HepG2 (cell line): Measurements from ENCODE around the gene DEPDC1. TPM values are rescaled to one million over a fixed set of nuclear protein-coding genes. Genes with fewer than 3 reads are reported as not detected.

ENCODE experiments used
- ATAC-seq: fragments of 200-7000 bp; cut with Tn5 transposase; 3 replicates; pipeline ENCODE4 v1.9.1; 2020; ENCODE audit warnings: mild to moderate bottlenecking, moderate library complexity
- BruUV-seq: library from RNA; stranded (reverse); fragments of 400-500 nt; replicated peaks from 2 replicates; lab custom pipeline; 2021; lab: Mats Ljungman, UMichigan
- CTCF ChIA-PET: fragments of 300-600 bp; formaldehyde crosslinking; extraction: SDS; loops from one replicate; lab custom pipeline; 2021; ENCODE audit warnings: low total read pairs, inconsistent platforms, low intra/inter-chr PET ratio; lab: Yijun Ruan, JAX
- POLR2A ChIA-PET: fragments of 350-600 bp; sonication (Branson Sonifier 250); formaldehyde crosslinking; loops from one replicate; lab custom pipeline; 2020; ENCODE audit warnings: antibody characterized with exemption, inconsistent platforms; lab: Yijun Ruan, JAX
- DNase-seq: peaks from one replicate; pipeline ENCODE4 v3.0.0-alpha.2; 2015; ENCODE audit warnings: low spot score
- FAIRE-seq: peaks from 3 replicates; lab custom pipeline; 2011; peaks lifted over from hg19 to GRCh38; lab: Jason Lieb, UNC
- H2AFZ ChIP-seq: one replicate; pipeline ENCODE4 v1.6.1; 2011; ENCODE audit warnings: low read length, inconsistent platforms
- H3K27ac ChIP-seq: fragments of 300-600 bp; 3 replicates; pipeline ENCODE4 v1.8.0; 2011; ENCODE audit warnings: mixed run types, mild to moderate bottlenecking, mixed read lengths, low read length, inconsistent platforms; ENCODE audit not compliant: insufficient read depth; ENCODE audit errors: extremely low read length
- H3K27me3 ChIP-seq, 2 experiments: fragments of 200-600 bp in 1 of 2; 2 replicates in 1 of 2; 3 replicates in 1 of 2; pipeline versions ENCODE4 v1.6.0 to v1.8.0; 2011; ENCODE audit warnings: low read length in 2 of 2, mild to moderate bottlenecking in 2 of 2, moderate library complexity in 2 of 2, inconsistent platforms in 1 of 2; ENCODE audit not compliant: insufficient read depth in 2 of 2, control insufficient read depth in 1 of 2
- H3K36me3 ChIP-seq, 2 experiments: fragments of 200-600 bp in 1 of 2; replicated peaks in 1 of 2; 2 replicates in 1 of 2; 3 replicates in 1 of 2; pipeline versions ENCODE4 v1.5.1 to v1.8.0; 2011; ENCODE audit warnings: low read length in 2 of 2, inconsistent platforms in 1 of 2; ENCODE audit not compliant: insufficient read depth in 2 of 2, control insufficient read depth in 1 of 2
- H3K4me1 ChIP-seq: 2 replicates; pipeline ENCODE4 v1.5.1; 2012; ENCODE audit warnings: low read length, inconsistent platforms; ENCODE audit not compliant: insufficient read depth
- H3K4me2 ChIP-seq: 2 replicates; pipeline ENCODE4 v1.6.0; 2011; ENCODE audit warnings: low read depth, low read length, inconsistent platforms
- H3K4me3 ChIP-seq, 3 experiments: fragments of 200-600 bp in 1 of 3; sonication (generic), shearing (Covaris generic) in 1 of 3; replicated peaks in 1 of 3; 2 replicates each; pipeline ENCODE4 v1.5.1; 2011 to 2016; ENCODE audit warnings: low read length in 3 of 3, inconsistent platforms in 2 of 3, low read depth in 2 of 3, mild to moderate bottlenecking in 2 of 3, control low read depth in 1 of 3, mixed read lengths in 1 of 3; ENCODE audit not compliant: insufficient read depth in 1 of 3
- H3K79me2 ChIP-seq: one replicate; pipeline ENCODE4 v1.6.1; 2011; ENCODE audit warnings: low read length, inconsistent platforms; ENCODE audit not compliant: insufficient read depth
- H3K9ac ChIP-seq: 2 replicates; pipeline ENCODE4 v1.6.0; 2011; ENCODE audit warnings: mild to moderate bottlenecking, low read depth, low read length, inconsistent platforms; ENCODE audit not compliant: insufficient read depth
- H3K9me3 ChIP-seq: 2 replicates; pipeline ENCODE4 v1.5.1; 2012; ENCODE audit warnings: mild to moderate bottlenecking, low read length
- H4K20me1 ChIP-seq: 2 replicates; pipeline ENCODE4 v1.6.0; 2011; ENCODE audit warnings: inconsistent platforms, mild to moderate bottlenecking, low read length, moderate library complexity; ENCODE audit not compliant: insufficient read depth
- ARHGAP35 ChIP-seq: sonication (generic); formaldehyde crosslinking; IDR thresholded peaks from 2 replicates; pipeline ENCODE4 v1.9.0; 2022; ENCODE audit warnings: mild to moderate bottlenecking, inconsistent platforms, moderate library complexity, missing genetic modification reagents, borderline replicate concordance
- DMAP1 ChIP-seq: IDR thresholded peaks from 2 replicates; pipeline ENCODE4 v1.6.1; 2016
- IRF2 ChIP-seq: IDR thresholded peaks from 2 replicates; pipeline ENCODE4 v1.6.1; 2018; ENCODE audit warnings: missing genetic modification reagents, missing compliant biosample characterization
- MAFG ChIP-seq: sonication (generic); formaldehyde crosslinking; IDR thresholded peaks from 2 replicates; pipeline ENCODE4 v1.5.1; 2020; ENCODE audit warnings: mild to moderate bottlenecking, missing genetic modification reagents
- PHF21A ChIP-seq: sonication (generic); formaldehyde crosslinking; IDR thresholded peaks from 2 replicates; pipeline ENCODE4 v1.5.0; 2020; ENCODE audit warnings: mild to moderate bottlenecking, missing genetic modification reagents
- PRPF4 ChIP-seq: fragments of 200-400 bp; formaldehyde crosslinking; IDR thresholded peaks from 2 replicates; pipeline ENCODE4 v1.6.1; 2016; ENCODE audit warnings: low read length, low read depth; ENCODE audit not compliant: poor library complexity, severe bottlenecking
- PTBP1 ChIP-seq: fragments of 200-400 bp; formaldehyde crosslinking; IDR thresholded peaks from 2 replicates; pipeline ENCODE4 v1.6.1; 2018; ENCODE audit warnings: low read length, low read depth; ENCODE audit not compliant: poor library complexity, severe bottlenecking
- RBFOX2 ChIP-seq: fragments of 200-400 bp; formaldehyde crosslinking; IDR thresholded peaks from 2 replicates; pipeline ENCODE4 v1.6.1; 2017; ENCODE audit warnings: low read depth, mild to moderate bottlenecking, low read length
- RBM39 ChIP-seq: fragments of 200-400 bp; formaldehyde crosslinking; IDR thresholded peaks from one replicate; pipeline ENCODE4 v1.6.1; 2018; ENCODE audit warnings: antibody characterized with exemption, mild to moderate bottlenecking, low read depth, low read length; ENCODE audit not compliant: poor library complexity, severe bottlenecking
- SMYD3 ChIP-seq: sonication (generic); formaldehyde crosslinking; IDR thresholded peaks from 2 replicates; pipeline ENCODE4 v1.8.1; 2023; ENCODE audit warnings: mild to moderate bottlenecking, missing genetic modification reagents
- SPEN ChIP-seq: sonication (generic); formaldehyde crosslinking; IDR thresholded peaks from 2 replicates; pipeline ENCODE4 v1.5.1; 2020; ENCODE audit warnings: low read depth, mild to moderate bottlenecking, missing genetic modification reagents
- ZNF253 ChIP-seq: sonication (generic); formaldehyde crosslinking; IDR thresholded peaks from 2 replicates; pipeline ENCODE4 v1.8.0; 2022; ENCODE audit warnings: mild to moderate bottlenecking, missing genetic modification reagents, borderline replicate concordance
- ZNF296 ChIP-seq: sonication (generic); formaldehyde crosslinking; conservative IDR thresholded peaks from 2 replicates; pipeline ENCODE4 v1.5.0; 2020; ENCODE audit warnings: mild to moderate bottlenecking, missing genetic modification reagents
- ZNF326 ChIP-seq: sonication (generic); formaldehyde crosslinking; IDR thresholded peaks from 2 replicates; pipeline ENCODE4 v1.4.0; 2020; ENCODE audit warnings: missing genetic modification reagents, borderline replicate concordance
- ZNF333 ChIP-seq: sonication (generic); formaldehyde crosslinking; IDR thresholded peaks from 2 replicates; pipeline ENCODE4 v1.4.0; 2020; ENCODE audit warnings: mild to moderate bottlenecking, missing genetic modification reagents, borderline replicate concordance
- ZNF501 ChIP-seq: sonication (generic); formaldehyde crosslinking; IDR thresholded peaks from 2 replicates; pipeline ENCODE4 v1.5.1; 2020; ENCODE audit warnings: mild to moderate bottlenecking, moderate library complexity, missing genetic modification reagents
- ZNF567 ChIP-seq: sonication (generic); formaldehyde crosslinking; IDR thresholded peaks from 2 replicates; pipeline ENCODE4 v1.8.1; 2023; ENCODE audit warnings: mild to moderate bottlenecking, missing genetic modification reagents, borderline replicate concordance
- WGBS: methylation state at CpG from one replicate; pipeline ENCODE4 v1.1.6; 2017; ENCODE audit warnings: low lambda C conversion rate; 5-methylcytosine and 5-hydroxymethylcytosine counted together
- in situ Hi-C: cut with HindIII; loops from 2 replicates; pipeline ENCODE4 v1.10.0; 2017; ENCODE audit warnings: low pct_unique_long_range_greater_than_20kb; ENCODE audit not compliant: extremely low pct_ligation_motif_present
- intact Hi-C: fragments of 100-400 bp; cut with micrococcal nuclease; formaldehyde crosslinking; loops from one replicate; pipeline ENCODE4 v1.10.0; 2022; ENCODE audit not compliant: unreplicated experiment
- polyA plus RNA-seq, 8 experiments: library from polyadenylated mRNA; depleted of rRNA in 3 of 8; stranded (reverse) in 7 of 8; unstranded in 1 of 8; fragments of >200 nt; fragmentation: Illumina TruSeq in 4 of 8; extraction: Trizol in 4 of 8; gene quantifications; 2 replicates each; pipeline versions ENCODE4 v1.2.1 to v1.2.3, GENCODE V29; 2011 to 2016; ENCODE audit warnings: low read depth in 4 of 8, missing spikeins in 1 of 8, mixed read lengths in 1 of 8; ENCODE audit not compliant: insufficient read depth in 1 of 8
- total RNA-seq, 5 experiments: library from RNA; depleted of rRNA; stranded (reverse); fragments of >200 nt; fragmentation: Illumina TruSeq; extraction: Trizol; gene quantifications; 2 replicates each; pipeline ENCODE4 v1.2.3, GENCODE V29; 2016; ENCODE audit warnings: low read depth in 1 of 5
- TF ChIP-seq, protein P1 (sequence below): sonication (generic); formaldehyde crosslinking; IDR thresholded peaks from 2 replicates; pipeline ENCODE4 v1.4.0; 2020; ENCODE audit warnings: missing genetic modification reagents
- TF ChIP-seq, protein P2 (sequence below): sonication (generic); formaldehyde crosslinking; IDR thresholded peaks from 2 replicates; pipeline ENCODE4 v1.5.0; 2020; ENCODE audit warnings: mild to moderate bottlenecking, missing genetic modification reagents, moderate library complexity

The DEPDC1 gene
- total and polyA plus RNA-seq, 2 of the 13 experiments (the other 11 are each of a cell fraction or from before 2014, with no cell fraction given): 7.0 to 20.2 TPM

DNA sequence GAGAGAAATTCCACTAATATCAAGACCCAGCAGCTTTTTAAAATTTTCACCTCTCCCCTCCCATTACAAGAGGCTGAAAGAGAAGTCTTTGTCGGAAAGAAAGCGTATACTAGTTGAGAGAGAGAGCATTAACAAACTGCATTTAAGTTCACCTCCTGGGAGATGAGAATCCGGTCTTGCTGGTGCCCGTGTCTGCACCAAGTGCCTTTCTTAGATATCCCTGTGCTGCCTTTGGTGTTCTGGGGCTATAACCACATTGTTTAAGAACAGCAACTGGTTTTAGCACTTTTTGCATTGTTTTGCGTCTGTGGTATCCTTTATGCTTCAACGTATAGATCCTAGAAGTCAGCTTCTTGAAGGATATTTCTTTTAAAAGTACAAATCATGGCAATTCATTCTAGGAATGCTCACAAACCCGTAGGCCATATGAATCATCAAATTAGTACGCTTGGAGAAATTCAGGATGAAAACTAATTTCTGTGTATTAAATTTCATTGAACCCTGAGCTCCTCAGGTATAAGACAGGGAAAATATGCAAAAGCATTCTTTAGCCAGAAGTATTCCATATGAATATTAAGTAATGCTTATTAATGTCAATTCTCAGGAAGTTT lies 43.7 kb downstream of the DEPDC1 start:
- Histone ChIP-seq H3K79me2 (no peaks in the 10 kb centered on the region), H4K20me1 (no peaks in the 10 kb centered on the region), H3K9me3 (no peaks in the 10 kb centered on the region), H3K4me2 (no peak overlapping the region), H2AFZ (no peak overlapping the region), H3K27ac (no peak overlapping the region), H3K4me1 (no peaks in the 10 kb centered on the region), H3K36me3 (no peaks in the 10 kb centered on the region), H3K9ac (no peak overlapping the region), H3K27me3 (peaks cover 0 to 3% of the 10 kb centered on the region in 2 experiments; a peak in 1 of 5 replicates), H3K4me3 (no peak overlapping the region)
- WGBS: 16% methylated on average over 8 of the region's 8 CpGs
- DNase-seq: no peak
- in situ Hi-C loops (no loop called here), intact Hi-C loops (no loop called here)
- BruUV-seq: no TSS peak
- ATAC-seq: no peak
- TF ChIP-seq IRF2 (no peak), RBM39 (no peak), ZNF333 (CRISPR knock-in tag) (no peak), ARHGAP35 (CRISPR knock-in tag) (no peak), PRPF4 (no peak), PHF21A (no peak), ZNF501 (CRISPR knock-in tag) (no peak), DMAP1 (no peak), SMYD3 (CRISPR knock-in tag) (no peak), ZNF296 (CRISPR knock-in tag) (no peak), ZNF567 (CRISPR knock-in tag) (no peak), SPEN (CRISPR knock-in tag) (no peak), ZNF326 (CRISPR knock-in tag) (no peak), ZNF253 (CRISPR knock-in tag) (no peak), PTBP1 (no peak), RBFOX2 (no peak), MAFG (CRISPR knock-in tag) (no peak)
- TF ChIP-seq, protein P1, sequence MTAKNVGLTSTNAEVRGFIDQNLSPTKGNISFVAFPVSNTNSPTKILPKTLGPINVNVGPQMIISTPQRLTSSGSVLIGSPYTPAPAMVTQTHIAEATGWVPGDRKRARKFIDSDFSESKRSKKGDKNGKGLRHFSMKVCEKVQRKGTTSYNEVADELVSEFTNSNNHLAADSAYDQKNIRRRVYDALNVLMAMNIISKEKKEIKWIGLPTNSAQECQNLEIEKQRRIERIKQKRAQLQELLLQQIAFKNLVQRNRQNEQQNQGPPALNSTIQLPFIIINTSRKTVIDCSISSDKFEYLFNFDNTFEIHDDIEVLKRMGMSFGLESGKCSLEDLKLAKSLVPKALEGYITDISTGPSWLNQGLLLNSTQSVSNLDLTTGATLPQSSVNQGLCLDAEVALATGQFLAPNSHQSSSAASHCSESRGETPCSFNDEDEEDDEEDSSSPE: no peak
- TF ChIP-seq, protein P2, sequence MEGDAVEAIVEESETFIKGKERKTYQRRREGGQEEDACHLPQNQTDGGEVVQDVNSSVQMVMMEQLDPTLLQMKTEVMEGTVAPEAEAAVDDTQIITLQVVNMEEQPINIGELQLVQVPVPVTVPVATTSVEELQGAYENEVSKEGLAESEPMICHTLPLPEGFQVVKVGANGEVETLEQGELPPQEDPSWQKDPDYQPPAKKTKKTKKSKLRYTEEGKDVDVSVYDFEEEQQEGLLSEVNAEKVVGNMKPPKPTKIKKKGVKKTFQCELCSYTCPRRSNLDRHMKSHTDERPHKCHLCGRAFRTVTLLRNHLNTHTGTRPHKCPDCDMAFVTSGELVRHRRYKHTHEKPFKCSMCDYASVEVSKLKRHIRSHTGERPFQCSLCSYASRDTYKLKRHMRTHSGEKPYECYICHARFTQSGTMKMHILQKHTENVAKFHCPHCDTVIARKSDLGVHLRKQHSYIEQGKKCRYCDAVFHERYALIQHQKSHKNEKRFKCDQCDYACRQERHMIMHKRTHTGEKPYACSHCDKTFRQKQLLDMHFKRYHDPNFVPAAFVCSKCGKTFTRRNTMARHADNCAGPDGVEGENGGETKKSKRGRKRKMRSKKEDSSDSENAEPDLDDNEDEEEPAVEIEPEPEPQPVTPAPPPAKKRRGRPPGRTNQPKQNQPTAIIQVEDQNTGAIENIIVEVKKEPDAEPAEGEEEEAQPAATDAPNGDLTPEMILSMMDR: no peak
- ChIA-PET CTCF (no interaction called here), POLR2A (no interaction called here)
- no peak for FAIRE-seq
